Muscle layer of duodenum (tissue), 2 donors: ENCODE results near the gene MYH7.
"Not testable (repeated sequence)": the region's sequence is repeated elsewhere in the genome, so short reads cannot be mapped to it uniquely, and the experiment has no call there.

Source experiments
- H3K27ac ChIP-seq: one replicate; pipeline ENCODE4 v1.7.0; 2013; ENCODE audit warnings: mild to moderate bottlenecking, low read length
- H3K27me3 ChIP-seq: one replicate; pipeline ENCODE4 v1.7.0; 2013; ENCODE audit warnings: low read depth, mild to moderate bottlenecking, control low read depth, low read length
- H3K36me3 ChIP-seq, 2 donors: one replicate each; pipeline ENCODE4 v1.7.0; 2013; ENCODE audit warnings: low read length in 2 of 2, control low read depth in 1 of 2, mild to moderate bottlenecking in 1 of 2; ENCODE audit not compliant: insufficient read depth in 2 of 2, control insufficient read depth in 1 of 2
- H3K4me1 ChIP-seq, 2 donors: one replicate each; pipeline ENCODE4 v1.7.0; 2013; ENCODE audit warnings: low read length in 2 of 2, mild to moderate bottlenecking in 2 of 2, control low read depth in 1 of 2, moderate library complexity in 1 of 2; ENCODE audit not compliant: insufficient read depth in 2 of 2, control insufficient read depth in 1 of 2
- H3K4me3 ChIP-seq, 2 donors: one replicate each; pipeline ENCODE4 v1.7.0; 2013; ENCODE audit warnings: low read length in 2 of 2, low read depth in 1 of 2, mild to moderate bottlenecking in 1 of 2
- H3K9me3 ChIP-seq, 2 donors: one replicate each; pipeline ENCODE4 v1.7.0; 2013; ENCODE audit warnings: low read length in 2 of 2, control low read depth in 1 of 2, mild to moderate bottlenecking in 1 of 2; ENCODE audit not compliant: control insufficient read depth in 1 of 2
- donor health status: healthy.

Gene MYH7

DNA sequence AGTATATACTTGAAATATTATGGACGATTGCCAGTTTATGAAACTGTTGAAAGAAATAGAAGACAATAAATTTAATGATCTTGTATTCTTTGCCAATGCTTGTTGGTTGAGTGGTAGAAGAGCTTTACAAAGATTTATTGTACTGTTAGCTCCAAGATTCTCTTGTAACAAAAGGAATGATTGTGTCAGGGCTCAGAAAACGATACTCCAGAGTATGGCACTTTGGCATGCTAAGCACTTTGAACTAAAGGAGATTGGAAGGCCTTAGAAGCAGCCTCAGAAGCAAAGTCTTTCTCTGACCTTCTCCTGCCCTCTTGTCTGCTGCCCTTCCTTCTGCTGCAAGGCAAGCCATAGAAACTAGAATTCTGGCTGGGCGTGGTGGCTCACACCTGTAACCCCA is 29.8 kb upstream of the MYH7 start:
- Histone ChIP-seq H3K4me3 (no peak overlapping the region), H3K4me1 (peaks cover 3 to 10% of the 10 kb centered on the region in 2 donors), H3K27ac (no peak overlapping the region), H3K27me3 (no peaks in the 10 kb centered on the region), H3K9me3 (no peaks in the 10 kb centered on the region), H3K36me3 (peaks cover 0 to 4% of the 10 kb centered on the region in 2 donors)

DNA sequence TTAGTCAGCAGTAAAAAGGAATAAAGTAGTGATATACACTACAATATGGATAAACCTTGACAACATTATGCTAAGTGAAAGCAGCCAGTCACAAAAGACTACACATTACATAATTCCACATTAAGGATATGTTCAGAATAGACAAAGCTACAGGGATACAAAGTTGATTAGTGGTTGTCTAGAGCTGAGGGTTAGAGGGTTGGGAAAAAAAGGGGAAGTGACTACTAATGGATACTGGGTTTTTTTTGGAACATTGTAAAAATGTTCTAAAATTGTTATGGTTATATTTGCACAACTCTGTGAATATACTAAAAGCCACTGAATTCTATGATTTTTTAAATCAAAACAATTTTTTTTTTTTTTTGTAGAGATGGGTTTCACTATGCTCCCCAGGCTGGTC is 29.2 kb upstream of the MYH7 start:
- H3K4me3 ChIP-seq: no peak overlapping the region
- peaks cover 0 to 2% of the 10 kb centered on the region in 2 donors for H3K36me3 ChIP-seq
- no peaks in the 10 kb centered on the region for H3K9me3 ChIP-seq
- peaks cover 0 to 5% of the 10 kb centered on the region in 2 donors for H3K4me1 ChIP-seq
- no peaks in the 10 kb centered on the region for H3K27me3 ChIP-seq
- H3K27ac ChIP-seq: no peak overlapping the region

DNA sequence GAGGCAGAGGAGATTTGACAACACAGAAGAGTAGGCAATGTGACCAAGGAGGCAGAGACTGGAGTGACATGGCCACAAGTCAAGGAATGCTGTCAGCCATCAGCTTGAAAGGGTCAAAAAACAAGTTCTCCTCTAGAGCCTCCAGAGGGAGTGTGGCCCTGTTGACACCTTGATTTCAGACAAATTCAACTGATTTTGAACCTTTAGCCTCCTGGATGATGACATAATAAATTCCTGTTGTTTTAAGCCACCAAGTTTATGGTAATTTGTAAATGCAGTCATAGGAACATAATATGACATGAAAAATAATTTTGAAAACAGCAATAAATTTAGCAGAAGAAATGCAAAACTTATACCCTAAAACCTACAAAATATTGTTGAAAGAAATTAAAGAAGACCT is 25.5 kb upstream of the MYH7 start:
- Histone ChIP-seq H3K4me1 (no peaks in the 10 kb centered on the region), H3K9me3 (no peaks in the 10 kb centered on the region), H3K36me3 (no peaks in the 10 kb centered on the region), H3K27me3 (no peaks in the 10 kb centered on the region), H3K4me3 (no peak overlapping the region), H3K27ac (no peak overlapping the region)

DNA sequence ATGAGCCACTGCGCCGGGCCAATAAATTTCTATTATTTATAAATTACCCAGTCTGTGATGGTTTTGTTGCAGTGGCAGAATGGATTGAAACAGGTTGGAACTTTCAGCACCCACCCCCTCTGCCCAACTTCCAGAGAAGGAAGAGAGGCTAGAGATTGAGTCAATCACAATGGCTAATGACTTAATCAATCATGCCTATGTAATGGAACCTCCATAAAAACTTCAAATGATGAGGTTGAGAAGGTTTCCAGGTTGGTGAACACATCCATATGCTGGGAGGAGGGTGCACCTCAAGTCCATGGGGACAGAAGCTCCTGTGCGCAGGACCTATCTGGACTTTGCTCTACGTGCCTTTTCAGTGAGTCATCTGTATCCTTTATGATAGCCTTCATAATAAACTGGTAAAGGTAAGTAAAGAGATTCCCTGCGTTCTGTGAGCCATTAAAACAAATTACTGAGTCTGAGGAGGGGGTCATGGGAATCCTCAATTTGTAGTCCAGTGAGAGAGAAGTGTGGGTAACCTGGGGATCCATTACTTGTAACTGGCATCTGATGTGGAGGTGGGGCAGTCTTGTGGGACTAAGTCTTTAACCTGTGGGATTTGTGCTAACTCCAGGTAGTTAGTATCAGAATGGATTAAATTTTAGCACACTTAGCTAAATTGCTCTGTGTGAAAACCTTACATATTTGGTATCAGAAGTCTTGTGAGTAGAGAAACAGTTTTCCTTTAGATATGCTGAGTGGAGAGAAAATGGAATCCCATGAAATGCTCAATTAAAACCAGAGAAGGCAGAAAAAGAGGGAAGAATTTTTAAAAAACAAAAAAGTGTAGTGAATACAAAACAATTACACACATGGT is 22.4 kb upstream of the MYH7 start:
- Histone ChIP-seq H3K27me3 (no peaks in the 10 kb centered on the region), H3K4me3 (no peak overlapping the region), H3K4me1 (no peaks in the 10 kb centered on the region), H3K27ac (no peak overlapping the region), H3K36me3 (no peaks in the 10 kb centered on the region), H3K9me3 (no peaks in the 10 kb centered on the region)

DNA sequence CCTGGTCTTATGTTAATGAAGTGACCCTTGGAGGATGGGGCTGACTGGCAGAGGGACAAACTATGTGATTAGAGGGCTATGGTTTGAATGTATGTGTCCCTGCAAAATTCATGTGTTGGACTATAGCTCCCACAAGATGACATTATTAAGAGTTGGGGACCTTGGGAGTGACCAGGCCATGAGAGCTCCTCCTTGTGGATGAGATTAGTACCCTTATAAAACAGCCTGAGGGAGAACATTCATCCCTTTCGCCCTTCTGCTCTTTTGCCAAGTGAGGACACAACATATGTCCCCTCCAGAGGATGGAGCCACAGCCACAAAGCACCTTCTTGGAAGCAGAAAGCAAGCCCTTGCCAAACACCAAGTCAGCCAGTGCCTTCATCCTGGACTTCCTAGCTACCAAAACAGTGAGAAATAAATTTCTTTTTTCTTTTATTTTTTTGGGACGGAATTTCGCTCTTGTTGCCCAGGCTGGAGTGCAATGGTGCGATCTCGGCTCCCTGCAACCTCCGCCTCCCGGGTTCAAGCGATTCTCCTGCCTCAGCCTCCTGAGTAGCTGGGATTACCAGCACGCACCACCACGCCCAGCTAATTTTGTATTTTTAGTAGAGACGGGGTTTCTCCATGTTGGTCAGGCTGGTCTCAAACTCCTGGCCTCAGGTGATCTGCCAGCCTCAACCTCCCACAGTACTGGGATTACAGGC is 21.6 kb upstream of the MYH7 start:
- not testable (repeated sequence) for H3K9me3 ChIP-seq, H3K4me1 ChIP-seq, H3K27me3 ChIP-seq, H3K4me3 ChIP-seq, H3K36me3 ChIP-seq, H3K27ac ChIP-seq

DNA sequence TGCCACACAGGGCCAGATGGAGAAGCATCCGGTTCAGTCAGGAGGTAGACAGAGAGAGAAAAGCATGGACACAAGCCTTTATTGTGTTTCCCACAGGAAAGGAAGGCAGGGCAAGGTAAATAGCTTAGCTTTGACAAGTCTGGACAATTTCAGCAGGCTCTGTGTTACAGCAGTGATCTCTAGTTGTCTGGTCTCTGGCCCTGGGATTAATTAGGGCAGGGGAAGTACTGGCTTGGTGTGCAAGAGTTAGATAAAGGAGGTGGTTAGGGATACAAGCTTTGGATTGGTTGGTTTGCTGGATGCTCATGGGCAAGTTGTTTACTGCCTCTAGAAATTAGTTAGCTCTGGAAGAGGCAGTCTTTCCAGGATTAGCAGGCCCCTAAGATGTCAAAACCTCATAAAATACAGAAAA is 19.0 kb upstream of the MYH7 start:
- Histone ChIP-seq H3K36me3 (no peaks in the 10 kb centered on the region), H3K4me3 (no peak overlapping the region), H3K4me1 (no peaks in the 10 kb centered on the region), H3K9me3 (no peaks in the 10 kb centered on the region), H3K27ac (no peak overlapping the region), H3K27me3 (no peaks in the 10 kb centered on the region)

DNA sequence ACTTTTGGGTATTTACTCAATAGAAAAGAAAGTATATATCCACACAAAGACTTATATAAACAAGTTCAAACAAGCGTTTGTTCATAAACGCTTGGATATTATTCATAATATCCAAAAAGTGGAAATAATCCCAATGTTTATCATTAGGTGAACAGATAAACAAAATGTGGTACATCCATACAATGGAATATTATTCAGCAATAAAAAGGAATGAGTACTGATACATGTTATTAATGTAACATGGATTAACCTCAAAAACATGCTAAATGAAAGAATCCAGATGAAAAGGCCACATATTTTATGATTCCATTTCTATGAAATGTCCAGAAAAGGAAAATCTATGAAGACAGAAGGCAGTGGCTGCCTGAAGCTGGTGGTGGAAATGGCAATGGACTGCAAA is 16.8 kb upstream of the MYH7 start:
- Histone ChIP-seq H3K9me3 (no peaks in the 10 kb centered on the region), H3K27me3 (no peaks in the 10 kb centered on the region), H3K4me3 (no peak overlapping the region), H3K27ac (no peak overlapping the region), H3K4me1 (no peaks in the 10 kb centered on the region), H3K36me3 (no peaks in the 10 kb centered on the region)

DNA sequence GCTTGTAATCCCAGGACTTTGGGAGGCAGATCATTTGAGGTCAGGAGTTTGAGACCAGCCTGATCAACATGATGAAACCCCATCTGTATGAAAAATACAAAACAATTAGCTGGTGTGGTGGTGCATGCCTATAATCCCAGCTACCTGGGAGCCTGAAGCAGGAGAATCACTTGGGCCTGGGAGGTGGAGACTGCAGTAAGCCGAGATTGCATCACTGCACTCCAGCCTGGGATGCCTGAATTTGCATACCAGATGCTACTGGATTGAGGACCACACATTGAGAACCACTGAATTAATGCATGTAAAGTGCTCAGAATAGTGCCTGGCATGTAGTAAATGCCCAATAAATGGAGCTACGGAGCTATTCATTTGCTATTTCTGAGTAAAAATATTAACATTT is 14.9 kb upstream of the MYH7 start:
- H3K36me3 ChIP-seq: no peaks in the 10 kb centered on the region
- no peaks in the 10 kb centered on the region for H3K27me3 ChIP-seq
- no peak overlapping the region for H3K27ac ChIP-seq
- no peaks in the 10 kb centered on the region for H3K9me3 ChIP-seq
- H3K4me1 ChIP-seq: no peaks in the 10 kb centered on the region
- H3K4me3 ChIP-seq: no peak overlapping the region

DNA sequence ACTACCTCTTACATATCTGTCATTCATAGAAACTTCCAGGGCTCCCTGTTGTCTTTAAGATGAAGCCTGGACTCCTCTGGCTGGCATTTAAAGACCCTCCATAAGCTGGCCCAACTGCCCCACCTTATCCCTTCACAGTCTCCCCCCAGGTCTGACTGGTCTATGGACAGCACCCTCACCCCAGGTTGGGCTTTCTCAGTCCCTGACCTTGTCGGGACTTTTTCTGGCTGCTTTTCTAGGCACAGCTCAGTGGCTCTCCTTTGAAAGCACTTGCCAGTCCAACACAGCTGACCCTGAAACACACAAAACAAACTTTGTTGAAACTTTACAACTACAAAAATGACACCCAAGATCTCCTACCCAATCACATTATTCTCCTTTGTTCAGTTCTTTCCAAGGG is 13.9 kb upstream of the MYH7 start:
- H3K27ac ChIP-seq: no peak overlapping the region
- no peaks in the 10 kb centered on the region for H3K36me3 ChIP-seq
- no peaks in the 10 kb centered on the region for H3K9me3 ChIP-seq
- no peak overlapping the region for H3K4me3 ChIP-seq
- H3K27me3 ChIP-seq: no peaks in the 10 kb centered on the region
- no peaks in the 10 kb centered on the region for H3K4me1 ChIP-seq

DNA sequence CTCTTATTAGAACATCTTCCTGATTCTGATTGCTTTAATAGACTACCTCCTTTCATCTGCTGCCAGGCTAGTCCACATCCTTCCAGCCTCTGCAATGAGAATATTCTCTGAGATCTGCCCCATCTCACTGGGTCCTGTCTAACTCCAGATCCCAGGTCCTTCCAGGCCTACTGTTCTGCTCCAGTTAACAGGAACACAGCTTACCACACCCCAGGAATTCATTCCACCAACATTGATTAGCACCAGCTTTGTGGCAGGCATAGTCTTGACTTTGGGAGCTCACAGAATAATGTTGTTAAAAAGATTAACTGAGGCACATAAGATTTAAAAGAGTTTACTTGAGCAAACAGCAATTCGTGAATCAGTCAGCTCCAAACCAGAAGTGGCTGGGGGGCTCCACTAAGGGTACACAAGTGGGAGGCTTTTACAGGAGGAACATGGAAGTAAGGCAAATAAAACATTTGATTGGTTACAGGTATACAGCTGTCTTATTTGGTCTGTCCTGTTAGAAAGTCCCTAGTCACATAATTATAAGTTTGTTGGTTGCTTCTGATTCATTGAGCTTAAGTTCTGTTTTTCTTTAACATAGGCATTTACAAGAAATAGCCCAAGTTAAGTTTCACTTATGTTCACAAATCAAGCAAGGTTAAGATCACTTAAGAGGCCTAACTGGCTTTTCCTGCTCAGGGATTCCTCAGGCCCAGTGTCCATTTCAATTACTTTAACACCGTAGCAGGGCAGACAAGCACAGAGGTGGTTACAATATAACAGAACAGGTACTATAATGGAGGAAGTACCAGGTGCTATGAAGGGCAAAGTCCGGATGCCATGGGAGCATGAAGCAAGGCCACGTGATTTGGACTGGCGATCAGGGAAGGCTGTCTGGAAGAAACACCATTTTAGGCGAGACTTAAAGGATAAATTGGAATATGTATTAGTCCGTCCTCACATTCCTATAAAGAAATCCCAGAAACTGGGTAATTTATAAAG is 12.2 kb upstream of the MYH7 start:
- Histone ChIP-seq H3K4me3 (no peak overlapping the region), H3K4me1 (no peaks in the 10 kb centered on the region), H3K9me3 (no peaks in the 10 kb centered on the region), H3K36me3 (no peaks in the 10 kb centered on the region), H3K27ac (no peak overlapping the region), H3K27me3 (no peaks in the 10 kb centered on the region)

DNA sequence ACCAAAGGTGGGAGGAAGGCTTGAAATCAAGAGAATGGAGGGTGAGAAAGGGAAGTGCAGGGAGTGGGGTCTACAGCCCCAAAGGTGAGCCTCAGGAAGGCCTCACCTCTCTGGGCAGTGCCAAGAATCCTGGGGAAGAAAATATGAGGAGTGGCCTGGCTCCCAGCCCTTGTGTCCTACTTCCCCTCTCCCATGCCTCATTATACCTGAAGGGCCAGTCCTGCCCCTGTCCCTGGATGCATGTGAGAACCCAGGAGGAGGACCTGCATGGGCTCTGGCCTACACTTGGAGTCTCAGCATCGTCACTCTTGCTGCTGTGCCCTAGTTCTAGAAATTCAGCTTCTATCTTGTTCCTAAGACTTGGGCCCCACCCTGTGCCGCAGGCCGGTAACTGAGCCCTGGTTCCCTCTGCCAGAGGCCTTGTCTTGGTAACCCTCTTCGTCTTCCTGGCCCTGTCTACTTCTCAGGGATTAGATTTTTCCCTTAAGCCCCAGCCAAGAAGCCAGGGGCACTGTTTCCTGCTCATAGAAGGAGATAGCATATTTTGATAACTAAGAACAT is 10.9 kb upstream of the MYH7 start:
- no peaks in the 10 kb centered on the region for H3K27me3 ChIP-seq
- peak overlapping the region; percentile 1 for H3K27ac ChIP-seq
- H3K4me3 ChIP-seq: no peak overlapping the region

More for the DNA sequence above, 10.9 kb upstream of the MYH7 start:
- Histone ChIP-seq H3K4me1 (no peaks in the 10 kb centered on the region), H3K36me3 (no peaks in the 10 kb centered on the region), H3K9me3 (no peaks in the 10 kb centered on the region)
